H9 (cell line): ENCODE data around the gene ABHD4. TPM values are rescaled to one million over a fixed set of nuclear protein-coding genes. Genes with fewer than 3 reads are reported as not detected.
A peak's percentile ranks its signal among the peaks of the same experiment; 100 is the strongest.

Experiments
- DNase-seq: peaks from one replicate; pipeline ENCODE4 v3.0.0-alpha.2; 2017
- H2AFZ ChIP-seq: one replicate; pipeline ENCODE4 v1.6.1; 2013; ENCODE audit warnings: mild to moderate bottlenecking, low read length, control low read depth, moderate library complexity
- H2AK5ac ChIP-seq: 2 replicates; pipeline ENCODE4 v1.6.1; 2013; ENCODE audit warnings: low read length, control low read depth, mixed read lengths; ENCODE audit not compliant: insufficient read length
- H2BK120ac ChIP-seq: one replicate; pipeline ENCODE4 v1.6.1; 2013; ENCODE audit warnings: low read depth, mild to moderate bottlenecking, low read length, control low read depth, inconsistent platforms; ENCODE audit not compliant: poor library complexity, severe bottlenecking
- H2BK12ac ChIP-seq: 2 replicates; pipeline ENCODE4 v1.6.1; 2013; ENCODE audit warnings: low read length, control low read depth, mixed read lengths, low read depth; ENCODE audit not compliant: insufficient read length
- H2BK15ac ChIP-seq: 2 replicates; pipeline ENCODE4 v1.6.1; 2013; ENCODE audit warnings: low read depth, low read length, control low read depth
- H2BK20ac ChIP-seq: one replicate; pipeline ENCODE4 v1.6.1; 2013; ENCODE audit warnings: low read depth, mild to moderate bottlenecking, low read length, control low read depth, inconsistent platforms; ENCODE audit not compliant: poor library complexity, severe bottlenecking
- H2BK5ac ChIP-seq: 2 replicates; pipeline ENCODE4 v1.6.1; 2013; ENCODE audit warnings: low read length, control low read depth, mixed read lengths; ENCODE audit not compliant: insufficient read length
- H3K14ac ChIP-seq: 2 replicates; pipeline ENCODE4 v1.6.1; 2013; ENCODE audit warnings: low read length, control low read depth; ENCODE audit not compliant: insufficient read depth
- H3K18ac ChIP-seq: 2 replicates; pipeline ENCODE4 v1.6.1; 2013; ENCODE audit warnings: low read depth, mild to moderate bottlenecking, mixed read lengths, low read length, control low read depth; ENCODE audit not compliant: insufficient read length
- H3K23ac ChIP-seq: 2 replicates; pipeline ENCODE4 v1.6.1; 2013; ENCODE audit warnings: low read length, control low read depth, mixed read lengths, low read depth; ENCODE audit not compliant: insufficient read length
- H3K23me2 ChIP-seq: 2 replicates; pipeline ENCODE4 v1.6.1; 2013; ENCODE audit warnings: low read depth, mild to moderate bottlenecking, mixed read lengths, low read length, control low read depth; ENCODE audit not compliant: insufficient read length, poor library complexity, severe bottlenecking
- H3K27ac ChIP-seq: 2 replicates; pipeline ENCODE4 v1.5.1; 2013; ENCODE audit warnings: low read length, control low read depth, mixed read lengths, low read depth; ENCODE audit not compliant: insufficient read length
- H3K27me3 ChIP-seq: 2 replicates; pipeline ENCODE4 v1.6.1; 2013; ENCODE audit warnings: low read length, control low read depth, inconsistent platforms; ENCODE audit not compliant: insufficient read depth
- H3K4ac ChIP-seq: 2 replicates; pipeline ENCODE4 v1.6.1; 2013; ENCODE audit warnings: low read depth, mild to moderate bottlenecking, control low read depth, inconsistent platforms, low read length, moderate library complexity
- H3K4me1 ChIP-seq: 2 replicates; pipeline ENCODE4 v1.6.1; 2013; ENCODE audit warnings: low read length, control low read depth, inconsistent platforms; ENCODE audit not compliant: insufficient read depth
- H3K4me2 ChIP-seq: 2 replicates; pipeline ENCODE4 v1.6.1; 2013; ENCODE audit warnings: low read length, control low read depth, mixed read lengths; ENCODE audit not compliant: insufficient read length, insufficient read depth
- H3K56ac ChIP-seq: 2 replicates; pipeline ENCODE4 v1.6.1; 2013; ENCODE audit warnings: low read depth, mild to moderate bottlenecking, mixed read lengths, low read length, control low read depth; ENCODE audit not compliant: insufficient read length
- H3K79me1 ChIP-seq: 2 replicates; pipeline ENCODE4 v1.6.1; 2013; ENCODE audit warnings: low read depth, mild to moderate bottlenecking, moderate library complexity, low read length, control low read depth, inconsistent platforms; ENCODE audit not compliant: insufficient read depth, poor library complexity, severe bottlenecking
- H3K79me2 ChIP-seq: 2 replicates; pipeline ENCODE4 v1.6.1; 2013; ENCODE audit warnings: low read length, control low read depth, inconsistent platforms; ENCODE audit not compliant: insufficient read depth
- H3K9ac ChIP-seq: 2 replicates; pipeline ENCODE4 v1.6.1; 2013; ENCODE audit warnings: low read length, control low read depth, mixed read lengths; ENCODE audit not compliant: insufficient read length; ENCODE audit errors: extremely low read depth
- H3K9me3 ChIP-seq: one replicate; pipeline ENCODE4 v1.6.1; 2013; ENCODE audit warnings: low read depth, low read length, inconsistent platforms; ENCODE audit not compliant: control insufficient read depth
- H3T11ph ChIP-seq: one replicate; pipeline ENCODE4 v1.6.1; 2013; ENCODE audit warnings: mild to moderate bottlenecking, low read length, control low read depth, inconsistent platforms
- H4K20me1 ChIP-seq: one replicate; pipeline ENCODE4 v1.6.1; 2013; ENCODE audit not compliant: control insufficient read depth, insufficient read length, insufficient read depth
- H4K5ac ChIP-seq: 2 replicates; pipeline ENCODE4 v1.6.1; 2013; ENCODE audit warnings: low read depth, mild to moderate bottlenecking, mixed read lengths, low read length, control low read depth; ENCODE audit not compliant: insufficient read length
- H4K8ac ChIP-seq: replicated peaks from 2 replicates; pipeline ENCODE4 v1.6.1; 2013; ENCODE audit warnings: low read length, control low read depth, mixed read lengths, low read depth; ENCODE audit not compliant: insufficient read length
- H4K91ac ChIP-seq: 2 replicates; pipeline ENCODE4 v1.6.1; 2013; ENCODE audit warnings: low read depth, mild to moderate bottlenecking, moderate library complexity, mixed read lengths, low read length, control low read depth; ENCODE audit not compliant: insufficient read length
- H3K27ac Mint-ChIP-seq, 3 experiments: 2 replicates in 2 of 3; 3 replicates in 1 of 3; pipeline ENCODE4 v1.8.0; 2020 to 2021; ENCODE audit warnings: mixed read lengths in 3 of 3, mild to moderate bottlenecking in 1 of 3, moderate library complexity in 1 of 3
- H3K27me3 Mint-ChIP-seq: 2 replicates; pipeline ENCODE4 v1.8.0; 2021; ENCODE audit warnings: low read depth, mild to moderate bottlenecking, moderate library complexity, mixed read lengths
- H3K36me3 Mint-ChIP-seq, 3 experiments: 2 replicates in 2 of 3; 3 replicates in 1 of 3; pipeline ENCODE4 v1.8.0; 2020 to 2021; ENCODE audit warnings: low read depth in 3 of 3, mixed read lengths in 3 of 3; ENCODE audit not compliant: insufficient read depth in 1 of 3
- H3K4me1 Mint-ChIP-seq, 2 experiments: 2 replicates each; pipeline ENCODE4 v1.8.0; 2020; ENCODE audit warnings: mixed read lengths in 2 of 2
- H3K4me3 Mint-ChIP-seq, 2 experiments: 2 replicates in 1 of 2; 3 replicates in 1 of 2; pipeline ENCODE4 v1.8.0; 2020 to 2021; ENCODE audit warnings: mild to moderate bottlenecking in 2 of 2, mixed read lengths in 2 of 2, moderate library complexity in 1 of 2
- H3K9me3 Mint-ChIP-seq, 2 experiments: 2 replicates in 1 of 2; 3 replicates in 1 of 2; pipeline ENCODE4 v1.8.0; 2020; ENCODE audit warnings: mild to moderate bottlenecking in 2 of 2, mixed read lengths in 2 of 2, moderate library complexity in 1 of 2
- CTCF ChIP-seq: fragments of 200-600 bp; sonication (generic); conservative IDR thresholded peaks from 3 replicates; pipeline ENCODE4 v1.8.0; 2021; ENCODE audit warnings: antibody characterized with exemption, mild to moderate bottlenecking
- WGBS: extraction: QIAGEN DNeasy Blood & Tissue Kit; methylation state at CpG from one replicate; pipeline ENCODE4 v1.1.7; 2013; ENCODE audit warnings: missing lambda C conversion rate, low lambda C conversion rate, mixed read lengths; ENCODE audit not compliant: insufficient read length; ENCODE audit errors: extremely low coverage; 5-methylcytosine and 5-hydroxymethylcytosine counted together
- total RNA-seq: library from RNA; stranded (reverse); gene quantifications from 2 replicates; pipeline ENCODE4 v1.2.1, GENCODE V29; 2021

ABHD4 gene
- total RNA-seq, 1 experiment from 2014 or later = 21.8 TPM

- no peak overlapping the region for H3K23ac ChIP-seq
- WGBS = no CpG with 5 or more reads among the region's 3 CpGs
- no peak overlapping the region for H3K56ac ChIP-seq
- H3K14ac ChIP-seq = no peak overlapping the region
- H3K4me1 ChIP-seq = peaks cover 3% of the 10 kb centered on the region; the same call in 1 of the 2 replicates
- H3K9me3 Mint-ChIP-seq = peaks cover 2 to 3% of the 10 kb centered on the region in 2 experiments; a peak in 2 of 5 replicates
- H3K9ac ChIP-seq = no peak overlapping the region
- DNase-seq = no peak
- no peak overlapping the region for H2BK20ac ChIP-seq
- no peaks in the 10 kb centered on the region for H3K79me2 ChIP-seq
- no peak overlapping the region for H3K4me3 Mint-ChIP-seq
- H4K20me1 ChIP-seq = no peaks in the 10 kb centered on the region
- no peak overlapping the region for H4K5ac ChIP-seq
- no peak overlapping the region for H4K91ac ChIP-seq
- no peaks in the 10 kb centered on the region for H3K27me3 Mint-ChIP-seq
- no peaks in the 10 kb centered on the region for H3K9me3 ChIP-seq
- H3K27ac ChIP-seq = no peak overlapping the region
- peak overlapping the region; percentile 9 to 60 (median 58); a peak in 5 of 7 replicates for H3K27ac Mint-ChIP-seq
- peaks cover 13 to 15% of the 10 kb centered on the region in 2 experiments for H3K4me1 Mint-ChIP-seq
- H3K27me3 ChIP-seq = no peaks in the 10 kb centered on the region
- no peak for TF ChIP-seq CTCF
- H2BK12ac ChIP-seq = no peak overlapping the region
- no peak overlapping the region for H2AFZ ChIP-seq
- no peaks in the 10 kb centered on the region for H3K23me2 ChIP-seq
- H4K8ac ChIP-seq = no peak overlapping the region
- H3T11ph ChIP-seq = no peak overlapping the region
- no peak overlapping the region for H3K18ac ChIP-seq
- no peak overlapping the region for H2BK15ac ChIP-seq
- H3K36me3 Mint-ChIP-seq = peaks cover 12 to 30% (median 26%) of the 10 kb centered on the region in 3 experiments
- H3K4me2 ChIP-seq = no peak overlapping the region
- no peaks in the 10 kb centered on the region for H3K79me1 ChIP-seq
- H2BK5ac ChIP-seq = no peak overlapping the region
- H2BK120ac ChIP-seq = no peak overlapping the region
- H3K4ac ChIP-seq = no peak overlapping the region
- H2AK5ac ChIP-seq = no peak overlapping the region
Measured at GRCh38 chr14:22613736-22614239, 15.7 kb downstream of the ABHD4 start.
